GM12892 (cell line): ENCODE results near the gene CCDC201. TPM values are rescaled to one million over a fixed set of nuclear protein-coding genes. Genes with fewer than 3 reads are reported as not detected.

ENCODE experiments used
- DNase-seq: peaks from one replicate; pipeline ENCODE4 v3.0.0; 2011; ENCODE audit not compliant: insufficient read length
- FAIRE-seq: peaks from 2 replicates; lab custom pipeline; 2011; peaks lifted over from hg19 to GRCh38; lab: Jason Lieb, UNC
- POLR2A ChIP-seq: IDR thresholded peaks from 2 replicates; pipeline ENCODE4 v1.6.1; 2011; ENCODE audit warnings: low read depth, low read length, control low read depth
- POLR2AphosphoS5 ChIP-seq: IDR thresholded peaks from 2 replicates; pipeline ENCODE4 v1.6.1; 2011; ENCODE audit warnings: low read depth, low read length, control low read depth
- TAF1 ChIP-seq: IDR thresholded peaks from 2 replicates; pipeline ENCODE4 v1.6.1; 2011; ENCODE audit warnings: low read depth, mild to moderate bottlenecking, control low read depth, low read length, borderline replicate concordance
- polyA plus RNA-seq: library from polyadenylated mRNA; unstranded; fragments of >200 nt; gene quantifications from one replicate; pipeline ENCODE4 v1.2.1, GENCODE V29; 2012; ENCODE audit warnings: missing spikeins, inconsistent platforms; ENCODE audit not compliant: missing spikeins

CCDC201 gene, protein sequence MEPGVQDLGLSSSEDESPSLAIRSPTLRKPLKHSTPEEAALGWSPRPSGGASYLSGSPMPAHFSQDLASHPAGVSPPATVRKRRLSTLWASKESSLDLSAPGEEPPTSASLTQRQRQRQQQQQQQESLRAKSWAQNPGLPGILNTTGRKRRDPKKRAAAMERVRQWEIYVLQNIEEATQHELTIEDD
- not detected for polyA plus RNA-seq

DNA sequence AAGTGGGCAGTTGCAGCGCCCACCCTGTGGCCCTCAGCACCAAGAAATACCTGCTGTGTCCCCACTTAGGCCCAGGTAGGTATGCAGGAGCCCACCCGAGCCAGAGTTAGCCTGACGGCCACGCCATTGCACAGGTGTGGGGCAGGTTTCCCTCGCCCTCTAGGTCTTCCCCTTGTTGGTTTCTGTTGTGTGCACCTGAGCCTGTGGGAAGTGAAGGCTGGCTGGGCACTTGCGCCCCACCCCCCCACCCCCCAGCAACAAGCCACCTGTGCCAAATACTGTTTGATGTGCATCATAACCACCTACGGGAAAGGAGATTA, at the start of gene CCDC201:
TSS of gene CCDC201 (minus strand) at position 48 of the 320 bp plus-strand sequence. CDS start 75 bp downstream, outside the sequence.
- TF ChIP-seq POLR2A (no peak), TAF1 (no peak), POLR2AphosphoS5 (no peak)
- FAIRE-seq: no peak
- DNase-seq: no peak

DNA sequence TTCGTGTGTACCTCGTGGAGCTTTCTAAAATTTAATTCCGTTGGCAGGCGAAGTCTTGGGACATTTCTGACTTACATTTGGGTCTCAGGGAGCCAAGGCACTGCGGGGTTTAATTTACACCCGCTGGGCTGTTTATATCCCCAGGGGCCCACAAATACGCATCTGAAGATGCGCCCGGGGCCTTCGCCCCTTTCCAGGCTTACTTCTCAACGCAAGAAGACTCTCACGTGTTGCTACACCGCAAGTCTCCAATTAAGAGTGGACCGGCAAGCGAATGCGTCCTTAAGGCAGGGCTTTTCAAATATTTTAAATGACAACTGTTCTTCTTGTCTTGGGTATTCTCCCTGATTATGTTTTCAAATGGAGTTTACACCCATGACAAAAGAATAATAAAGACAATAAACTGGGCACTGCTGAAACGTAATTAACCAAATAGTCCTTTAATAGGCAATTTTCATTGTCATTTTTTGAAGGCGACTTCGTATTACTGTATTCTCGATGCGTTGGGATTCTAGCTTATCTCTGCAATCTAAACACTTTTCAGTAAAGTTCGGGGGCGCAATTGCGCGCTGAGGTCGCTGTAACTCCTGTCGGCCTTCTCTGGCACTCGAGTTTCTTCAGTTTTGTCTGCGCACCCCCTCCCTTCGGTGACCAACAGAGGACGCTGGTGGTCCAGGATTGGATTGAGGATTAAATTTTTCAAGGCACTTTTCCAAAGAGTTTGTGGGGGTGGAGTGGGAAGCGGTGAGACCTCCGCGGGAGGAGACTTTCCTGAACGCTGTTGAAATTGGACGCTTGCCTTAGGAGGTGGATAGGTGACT, 49.0 kb upstream of the CCDC201 start:
- FAIRE-seq (peak; percentile 46), DNase-seq (no peak)
- no peak for TF ChIP-seq TAF1
- no peak for TF ChIP-seq POLR2AphosphoS5
- TF ChIP-seq POLR2A: no peak

DNA sequence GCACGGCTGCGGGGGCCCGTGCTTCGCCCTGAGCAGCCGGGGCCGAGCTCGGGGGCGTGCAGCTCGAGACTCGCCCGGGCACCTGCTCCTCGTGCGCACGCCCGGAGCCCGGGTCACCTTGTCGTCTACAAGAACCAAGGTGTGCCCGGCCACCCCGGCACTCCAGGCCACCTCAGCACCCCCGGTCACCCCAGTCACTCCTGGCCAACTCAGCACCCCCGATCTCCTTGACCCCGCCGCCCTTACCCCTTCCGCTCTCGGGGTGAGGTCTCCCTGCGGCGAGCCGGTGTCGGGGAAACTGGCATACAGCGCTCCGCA, 48.5 kb upstream of the CCDC201 start:
- TF ChIP-seq POLR2AphosphoS5 (no peak), TAF1 (no peak), POLR2A (no peak)
- no peak for FAIRE-seq
- DNase-seq: no peak

DNA sequence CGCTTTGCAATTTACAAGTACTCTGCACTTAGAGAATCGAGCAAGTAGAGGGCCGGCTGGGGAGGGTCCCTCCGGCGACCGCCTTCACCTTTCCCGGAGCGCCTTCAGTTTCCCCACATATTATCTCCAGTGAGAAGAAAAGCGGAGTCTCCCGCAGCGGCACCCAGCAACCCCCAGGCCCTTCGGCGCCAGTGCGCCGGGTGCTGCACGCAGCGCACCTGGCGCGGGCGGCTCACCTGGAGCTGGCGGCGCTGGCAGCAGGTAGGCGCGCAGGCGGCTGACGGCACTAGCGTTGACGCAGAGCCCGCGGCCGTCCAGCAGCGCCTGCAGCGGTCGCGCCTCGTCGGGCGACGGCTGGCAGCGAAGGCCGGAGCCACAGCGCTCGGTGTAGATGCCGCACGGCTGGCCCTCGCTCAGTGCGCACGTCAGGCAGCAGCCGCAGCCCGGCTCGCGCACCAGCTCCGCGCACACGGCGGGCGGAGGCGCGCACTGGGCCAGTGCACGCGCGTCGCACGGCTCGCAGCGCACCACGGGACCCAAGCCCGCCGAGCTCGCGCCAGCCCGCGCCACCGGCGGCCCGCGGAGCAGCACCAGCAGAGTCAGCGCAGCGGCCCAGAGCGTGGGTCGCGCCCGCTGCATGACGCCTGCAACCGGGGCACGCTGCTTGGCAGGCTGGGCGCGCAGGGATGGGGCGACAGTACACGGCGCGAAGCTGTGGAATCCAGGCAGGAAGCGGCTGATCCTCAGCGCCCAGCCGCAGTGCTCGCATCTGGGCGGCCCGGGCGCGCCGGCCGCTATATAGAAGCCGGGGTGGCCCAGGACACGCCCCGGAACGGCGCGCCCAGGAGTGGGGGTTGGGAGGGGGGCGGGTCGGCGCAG, 47.9 kb upstream of the CCDC201 start, which contains the start of gene IGFBP3:
TSS of gene IGFBP3 (minus strand) at position 771 of the 879 bp plus-strand sequence. CDS start at position 639, 132 bp downstream.
- DNase-seq: no peak
- TF ChIP-seq TAF1: no peak
- no peak for TF ChIP-seq POLR2A
- no peak for TF ChIP-seq POLR2AphosphoS5
- FAIRE-seq: no peak

DNA sequence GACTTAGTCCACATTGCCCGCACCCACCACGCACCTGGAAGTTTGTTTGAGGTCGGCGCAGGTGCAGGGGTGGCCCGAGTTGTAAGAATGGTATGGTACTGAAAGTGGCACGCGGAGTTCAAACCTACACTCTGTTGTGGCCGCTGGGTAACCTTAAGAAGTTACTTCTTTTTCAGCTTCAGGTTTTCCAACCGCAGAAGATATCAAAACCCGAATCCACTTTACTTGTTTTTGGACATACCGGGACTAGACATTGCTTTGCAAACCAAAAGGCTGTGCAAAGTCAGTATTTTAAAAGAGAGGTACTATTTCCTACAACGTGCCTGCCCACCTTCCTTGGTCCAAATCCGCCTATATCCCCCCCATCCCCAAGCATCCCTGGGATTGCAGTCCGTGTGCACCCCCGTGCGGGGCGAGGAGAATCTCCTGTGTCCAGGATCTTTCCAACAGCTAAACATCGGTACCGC, 47.1 kb upstream of the CCDC201 start:
- TF ChIP-seq POLR2A (no peak), TAF1 (no peak), POLR2AphosphoS5 (no peak)
- no peak for FAIRE-seq
- DNase-seq: no peak

DNA sequence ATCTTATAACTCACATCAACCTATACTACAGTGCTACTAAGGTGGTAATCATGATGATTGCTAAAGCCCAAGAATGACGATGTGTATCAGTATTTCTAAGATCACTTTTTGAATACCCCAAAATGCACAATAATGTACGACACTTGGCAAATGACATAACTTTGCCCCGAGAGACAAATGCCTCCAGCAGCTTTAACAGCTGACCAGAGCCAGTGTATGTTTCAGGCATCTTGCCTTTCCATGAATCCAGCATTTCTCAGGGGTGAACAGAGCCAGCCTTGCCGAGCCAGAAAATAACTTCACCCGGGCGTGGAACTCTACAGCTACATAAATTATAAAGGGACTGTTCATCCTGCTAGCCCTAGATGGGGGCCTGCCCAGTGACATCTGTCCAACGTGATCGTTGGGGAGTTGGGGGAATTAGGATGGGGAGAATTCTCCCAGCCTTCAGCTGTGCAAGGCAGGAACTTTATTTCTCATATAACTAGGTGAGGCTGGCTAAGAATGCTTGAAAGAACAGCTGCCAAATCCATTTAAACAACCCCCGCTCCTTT, 46.4 kb upstream of the CCDC201 start:
- no peak for FAIRE-seq
- TF ChIP-seq POLR2A (no peak), TAF1 (no peak), POLR2AphosphoS5 (no peak)
- no peak for DNase-seq

DNA sequence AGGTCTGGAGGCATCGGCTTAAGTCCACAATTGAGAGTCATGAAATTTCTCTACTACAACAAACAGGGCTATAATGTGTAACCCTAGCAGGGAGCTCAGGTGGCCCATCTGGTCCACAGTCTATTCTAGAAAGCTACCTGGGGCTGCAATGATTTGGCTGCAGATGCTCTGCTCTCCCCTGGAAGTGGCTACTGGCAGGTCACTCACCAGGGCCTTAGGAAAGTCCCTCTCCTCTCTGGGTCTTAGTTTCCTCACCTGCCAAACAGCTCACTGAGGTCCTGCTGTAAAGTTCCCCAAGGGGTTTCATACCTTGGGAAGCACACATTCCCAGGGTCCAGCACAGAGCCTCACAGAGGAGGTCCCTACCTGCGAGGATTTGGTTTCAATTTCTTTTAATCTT, 45.7 kb upstream of the CCDC201 start:
- TF ChIP-seq POLR2A (no peak), TAF1 (no peak)
- FAIRE-seq (no peak), DNase-seq (no peak)

DNA sequence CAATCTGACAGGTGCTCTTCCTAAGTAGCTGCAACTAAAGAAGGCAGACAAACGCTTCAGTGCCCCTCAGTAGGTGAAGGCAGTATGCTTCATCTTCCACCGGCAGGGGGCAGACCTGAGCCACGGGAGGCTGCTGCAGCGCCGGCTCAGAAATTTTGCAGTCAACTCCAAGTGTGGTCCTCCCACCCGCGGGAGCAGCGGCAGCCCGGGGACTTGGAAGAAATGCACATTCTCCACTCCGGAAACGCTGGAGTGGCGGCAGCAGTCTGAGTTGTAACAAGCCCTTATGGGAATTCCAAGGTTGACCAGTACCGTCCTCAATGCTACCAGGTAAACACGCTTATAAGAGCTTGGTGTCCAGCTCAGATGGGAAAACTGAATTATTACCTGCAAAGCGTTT, 44.8 kb upstream of the CCDC201 start:
- peak; percentile 65 for DNase-seq
- peak; percentile 94 for FAIRE-seq

DNA sequence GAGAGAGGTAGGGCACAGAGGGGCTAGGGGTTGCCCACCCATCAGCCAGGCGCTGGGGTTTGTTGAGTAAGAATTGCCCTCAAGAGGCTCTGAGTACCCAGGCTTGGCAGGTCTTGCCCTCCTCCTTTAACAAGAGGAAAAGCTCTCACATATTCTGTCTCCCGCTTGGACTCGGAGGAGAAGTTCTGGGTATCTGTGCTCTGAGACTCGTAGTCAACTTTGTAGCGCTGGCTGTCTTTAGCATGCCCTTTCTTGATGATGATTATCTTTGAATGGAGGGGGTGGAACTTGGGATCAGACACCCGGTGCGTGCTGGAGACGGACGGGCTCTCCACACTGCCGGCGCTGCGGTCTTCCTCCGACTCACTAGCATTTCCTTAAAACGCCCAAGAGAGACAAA, 44.2 kb upstream of the CCDC201 start:
- DNase-seq (no peak), FAIRE-seq (no peak)
- no peak for TF ChIP-seq POLR2A
- no peak for TF ChIP-seq POLR2AphosphoS5
- TF ChIP-seq TAF1: no peak

More for the DNA sequence above, 44.8 kb upstream of the CCDC201 start:
- TF ChIP-seq TAF1 (no peak), POLR2A (no peak), POLR2AphosphoS5 (no peak)

DNA sequence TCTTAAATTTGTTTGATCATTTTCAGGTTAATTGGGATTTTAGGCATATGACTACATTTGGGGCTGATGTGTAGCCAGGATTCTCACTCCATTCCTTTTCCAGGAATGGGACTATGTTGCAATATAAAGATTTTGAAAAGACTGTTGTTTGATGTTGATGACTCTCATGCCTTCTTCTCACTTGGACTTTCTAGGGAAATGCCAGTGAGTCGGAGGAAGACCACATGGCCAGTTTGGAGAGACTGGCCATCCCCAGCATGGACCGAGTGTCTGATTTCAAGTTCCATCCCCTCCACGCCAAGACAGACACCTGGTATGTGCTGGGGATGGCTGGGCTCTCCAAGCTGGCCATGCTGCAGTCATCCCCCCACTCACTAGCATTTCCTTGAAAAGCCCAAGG, 42.7 kb upstream of the CCDC201 start:
- no peak for FAIRE-seq
- TF ChIP-seq POLR2A: no peak
- no peak for TF ChIP-seq POLR2AphosphoS5
- TF ChIP-seq TAF1: no peak

DNA sequence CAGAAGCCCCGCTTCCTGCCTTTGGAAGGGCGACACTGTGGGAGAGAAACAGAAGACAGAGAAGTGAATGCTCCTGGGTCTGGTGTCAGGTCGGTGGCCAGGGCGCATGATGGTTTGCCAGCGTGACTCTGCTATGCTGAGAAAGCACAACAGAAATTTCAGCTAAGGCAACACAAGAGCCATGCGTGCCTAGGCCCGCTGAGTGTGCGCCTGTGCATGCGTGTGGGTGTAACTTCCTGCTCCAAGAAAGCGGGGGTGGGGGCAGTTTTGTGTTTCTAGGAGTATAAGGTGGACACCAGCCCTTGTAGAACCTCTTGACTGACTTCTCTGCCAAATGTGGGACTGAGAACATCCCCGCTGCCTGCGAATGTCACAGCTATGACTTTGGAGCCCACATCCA, 42.0 kb upstream of the CCDC201 start:
- no peak for TF ChIP-seq POLR2AphosphoS5
- no peak for TF ChIP-seq TAF1
- TF ChIP-seq POLR2A: no peak
- FAIRE-seq: no peak

More for the DNA sequence above, 42.7 kb upstream of the CCDC201 start:
- DNase-seq: no peak

DNA sequence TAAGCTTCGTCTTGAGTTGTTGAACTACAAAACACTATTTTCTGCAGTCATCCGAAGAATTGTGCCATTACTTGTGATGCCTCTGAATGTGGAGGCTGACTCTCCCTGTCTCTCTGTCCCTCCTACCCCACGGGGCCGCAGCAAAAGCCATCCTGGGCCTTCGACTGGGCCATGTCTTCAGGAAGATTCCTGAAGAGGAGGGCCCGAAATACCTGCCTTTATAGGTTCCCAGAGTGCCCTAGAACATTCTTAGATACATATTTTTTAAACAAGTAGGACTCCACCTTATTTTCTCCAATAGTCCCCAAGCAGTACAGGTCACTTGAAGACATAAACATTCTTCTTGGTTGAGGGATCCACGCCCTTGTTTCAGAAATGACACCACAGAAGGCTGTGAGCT, 40.1 kb upstream of the CCDC201 start:
- TF ChIP-seq TAF1 (no peak), POLR2A (no peak), POLR2AphosphoS5 (no peak)
- no peak for FAIRE-seq
- DNase-seq: no peak

More for the DNA sequence above, 42.0 kb upstream of the CCDC201 start:
- no peak for DNase-seq
